HepG2 (cell line): ENCODE data around the gene DCP1B. TPM values are rescaled to one million over a fixed set of nuclear protein-coding genes. Genes with fewer than 3 reads are reported as not detected.

Experiments used
- AGO2 ChIP-seq: fragments of 200-400 bp; formaldehyde crosslinking; optimal IDR thresholded peaks from 2 replicates; pipeline ENCODE3; 2017; ENCODE audit warnings: mild to moderate bottlenecking, low read depth, low read length, moderate library complexity
- AKAP8 ChIP-seq: sonication (generic); formaldehyde crosslinking; IDR thresholded peaks from 2 replicates; pipeline ENCODE4 v1.5.1; 2020; ENCODE audit warnings: mild to moderate bottlenecking, missing genetic modification reagents
- EZH2 ChIP-seq: conservative IDR thresholded peaks from 2 replicates; pipeline ENCODE4 v1.6.1; 2012; ENCODE audit warnings: mild to moderate bottlenecking, low read depth, low read length, moderate library complexity
- GATA4 ChIP-seq: sonication (generic); IDR thresholded peaks from 2 replicates; pipeline ENCODE4 v1.6.1; 2016; ENCODE audit warnings: antibody characterized with exemption, low read depth, borderline replicate concordance
- HNF4A ChIP-seq: sonication (generic); formaldehyde crosslinking; IDR thresholded peaks from 2 replicates; pipeline ENCODE4 v1.4.0; 2020; ENCODE audit warnings: missing genetic modification reagents
- HOXA3 ChIP-seq: sonication (generic); formaldehyde crosslinking; IDR thresholded peaks from 2 replicates; pipeline ENCODE4 v1.5.0; 2020; ENCODE audit warnings: missing genetic modification reagents
- ISL2 ChIP-seq: sonication (generic); formaldehyde crosslinking; IDR thresholded peaks from 2 replicates; pipeline ENCODE4 v1.5.0; 2020; ENCODE audit warnings: missing genetic modification reagents
- LCORL ChIP-seq, 2 experiments: fragments of 450-650 bp in 1 of 2; sonication (generic) in 1 of 2; formaldehyde crosslinking in 1 of 2; IDR thresholded peaks; 2 replicates each; pipeline versions ENCODE4 v1.5.0 to v1.6.1; 2017 to 2020; ENCODE audit warnings: antibody characterized with exemption in 1 of 2, missing genetic modification reagents in 1 of 2
- MATR3 ChIP-seq: sonication (generic); formaldehyde crosslinking; IDR thresholded peaks from 2 replicates; pipeline ENCODE4 v1.4.0; 2020; ENCODE audit warnings: missing genetic modification reagents
- MED1 ChIP-seq: sonication (generic); formaldehyde crosslinking; IDR thresholded peaks from 2 replicates; pipeline ENCODE4 v1.4.0; 2020; ENCODE audit warnings: missing genetic modification reagents
- NFAT5 ChIP-seq: sonication (generic); formaldehyde crosslinking; IDR thresholded peaks from 2 replicates; pipeline ENCODE4 v1.4.0; 2020; ENCODE audit warnings: missing genetic modification reagents
- NR2F1 ChIP-seq, 2 experiments: fragments of 450-650 bp in 1 of 2; formaldehyde crosslinking in 1 of 2; IDR thresholded peaks; 2 replicates each; pipeline versions ENCODE4 v1.5.0 to v1.6.1; 2016 to 2020; ENCODE audit warnings: mild to moderate bottlenecking in 1 of 2, missing compliant biosample characterization in 1 of 2, missing genetic modification reagents in 1 of 2, moderate library complexity in 1 of 2
- PTBP1 ChIP-seq: fragments of 200-400 bp; formaldehyde crosslinking; IDR thresholded peaks from 2 replicates; pipeline ENCODE4 v1.6.1; 2018; ENCODE audit warnings: low read length, low read depth; ENCODE audit not compliant: poor library complexity, severe bottlenecking
- RBM22 ChIP-seq: fragments of 200-400 bp; formaldehyde crosslinking; optimal IDR thresholded peaks from 2 replicates; pipeline ENCODE3; 2017; ENCODE audit warnings: mild to moderate bottlenecking, low read length, moderate library complexity
- SPEN ChIP-seq: sonication (generic); formaldehyde crosslinking; IDR thresholded peaks from 2 replicates; pipeline ENCODE4 v1.5.1; 2020; ENCODE audit warnings: low read depth, mild to moderate bottlenecking, missing genetic modification reagents
- SUZ12 ChIP-seq: fragments of 150-350 bp; IDR thresholded peaks from 2 replicates; pipeline ENCODE4 v1.6.1; 2014; ENCODE audit warnings: low read depth, low read length
- ZBTB8A ChIP-seq: sonication (generic); formaldehyde crosslinking; IDR thresholded peaks from 2 replicates; pipeline ENCODE4 v1.4.0; 2020; ENCODE audit warnings: mild to moderate bottlenecking, low read depth, missing genetic modification reagents, borderline replicate concordance
- ZC3H13 ChIP-seq: sonication (generic); formaldehyde crosslinking; IDR thresholded peaks from 2 replicates; pipeline ENCODE4 v1.8.1; 2023; ENCODE audit warnings: mild to moderate bottlenecking, missing genetic modification reagents, moderate library complexity
- ZFP37 ChIP-seq: sonication (generic); formaldehyde crosslinking; IDR thresholded peaks from 2 replicates; pipeline ENCODE4 v1.4.0; 2020; ENCODE audit warnings: missing genetic modification reagents, borderline replicate concordance
- ZNF282 ChIP-seq: fragments of 450-650 bp; IDR thresholded peaks from 2 replicates; pipeline ENCODE4 v1.6.1; 2018; ENCODE audit not compliant: partially characterized antibody
- ZNF3 ChIP-seq: IDR thresholded peaks from 2 replicates; pipeline ENCODE4 v1.7.0; 2017; ENCODE audit warnings: inconsistent platforms
- ZNF331 ChIP-seq: sonication (generic); formaldehyde crosslinking; IDR thresholded peaks from 2 replicates; pipeline ENCODE4 v1.4.0; 2020; ENCODE audit warnings: missing genetic modification reagents
- ZNF460 ChIP-seq: sonication (generic); formaldehyde crosslinking; IDR thresholded peaks from 2 replicates; pipeline ENCODE4 v1.5.1; 2020; ENCODE audit warnings: missing genetic modification reagents, mild to moderate bottlenecking, borderline replicate concordance
- ZNF674 ChIP-seq: sonication (generic); formaldehyde crosslinking; IDR thresholded peaks from 2 replicates; pipeline ENCODE4 v1.5.0; 2020; ENCODE audit warnings: low read depth, mild to moderate bottlenecking, missing genetic modification reagents
- ZNF709 ChIP-seq: sonication (generic); formaldehyde crosslinking; IDR thresholded peaks from 2 replicates; pipeline ENCODE4 v1.5.0; 2020; ENCODE audit warnings: mild to moderate bottlenecking, missing genetic modification reagents
- polyA plus RNA-seq, 8 experiments: library from polyadenylated mRNA; depleted of rRNA in 3 of 8; stranded (reverse) in 7 of 8; unstranded in 1 of 8; fragments of >200 nt; fragmentation: Illumina TruSeq in 4 of 8; extraction: Trizol in 4 of 8; gene quantifications; 2 replicates each; pipeline versions ENCODE4 v1.2.1 to v1.2.3, GENCODE V29; 2011 to 2016; ENCODE audit warnings: low read depth in 4 of 8, missing spikeins in 1 of 8, mixed read lengths in 1 of 8; ENCODE audit not compliant: insufficient read depth in 1 of 8
- total RNA-seq, 5 experiments: library from RNA; depleted of rRNA; stranded (reverse); fragments of >200 nt; fragmentation: Illumina TruSeq; extraction: Trizol; gene quantifications; 2 replicates each; pipeline ENCODE4 v1.2.3, GENCODE V29; 2016; ENCODE audit warnings: low read depth in 1 of 5
- TF ChIP-seq, protein P1 (sequence below): sonication (generic); formaldehyde crosslinking; IDR thresholded peaks from 2 replicates; pipeline ENCODE4 v1.5.0; 2020; ENCODE audit warnings: missing genetic modification reagents, mild to moderate bottlenecking, borderline replicate concordance
- TF ChIP-seq, protein P2 (sequence below): sonication (generic); formaldehyde crosslinking; IDR thresholded peaks from 2 replicates; pipeline ENCODE4 v1.5.0; 2020; ENCODE audit warnings: missing genetic modification reagents

DCP1B gene
- total and polyA plus RNA-seq, 2 of the 13 experiments (the other 11 are each of a cell fraction or from before 2014, with no cell fraction given), result 11.4 to 27.2 TPM

DNA sequence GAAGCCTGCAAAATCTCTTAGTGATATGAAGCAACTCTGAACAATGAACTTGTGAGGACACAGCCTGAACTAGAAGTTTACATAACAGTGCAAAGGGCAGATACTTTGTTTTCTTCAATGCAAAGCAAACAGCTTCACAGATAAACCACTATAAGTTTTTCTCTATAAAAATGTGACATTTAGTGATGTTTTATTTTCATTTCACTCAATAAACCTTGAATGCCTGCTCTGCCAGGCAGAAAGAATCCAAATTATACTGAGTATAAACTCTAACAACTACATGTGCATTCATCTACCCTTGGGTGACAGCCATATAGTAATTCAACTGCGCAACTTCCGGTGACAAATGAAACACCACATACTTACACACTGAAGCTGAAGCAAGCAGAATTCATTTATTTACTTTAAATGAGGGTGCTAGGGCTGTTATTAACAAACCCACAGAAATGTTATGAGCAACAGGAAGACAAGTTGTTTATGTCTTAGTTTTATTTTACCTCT, 10.3 kb downstream of the DCP1B start (continued):
- no peak for TF ChIP-seq AKAP8 (CRISPR knock-in tag)
- TF ChIP-seq ZBTB8A (CRISPR knock-in tag), result no peak
- no peak for TF ChIP-seq EZH2
- TF ChIP-seq ZNF674 (CRISPR knock-in tag), result no peak
- no peak for TF ChIP-seq ZNF709 (CRISPR knock-in tag)
- no peak for TF ChIP-seq ISL2 (CRISPR knock-in tag)
- TF ChIP-seq LCORL (IDR thresholded peaks at IDR 0.05), result no peak
- no peak for TF ChIP-seq LCORL (CRISPR knock-in tag; IDR thresholded peaks at IDR 0.05)
- TF ChIP-seq ZFP37, result no peak
- no peak; the same call in 1 of the 2 replicates for TF ChIP-seq GATA4
- TF ChIP-seq NR2F1 (CRISPR knock-in tag; IDR thresholded peaks at IDR 0.05), result peak in 1 of 2 experiments; percentile 85; a peak in 2 of 4 replicates
- TF ChIP-seq RBM22, result no peak
- TF ChIP-seq NFAT5 (CRISPR knock-in tag), result no peak
- TF ChIP-seq HOXA3, result peak; percentile 69
- TF ChIP-seq ZNF3 (CRISPR knock-in tag), result no peak
- no peak for TF ChIP-seq SPEN (CRISPR knock-in tag)
- TF ChIP-seq AGO2, result no peak
- TF ChIP-seq, protein P1, sequence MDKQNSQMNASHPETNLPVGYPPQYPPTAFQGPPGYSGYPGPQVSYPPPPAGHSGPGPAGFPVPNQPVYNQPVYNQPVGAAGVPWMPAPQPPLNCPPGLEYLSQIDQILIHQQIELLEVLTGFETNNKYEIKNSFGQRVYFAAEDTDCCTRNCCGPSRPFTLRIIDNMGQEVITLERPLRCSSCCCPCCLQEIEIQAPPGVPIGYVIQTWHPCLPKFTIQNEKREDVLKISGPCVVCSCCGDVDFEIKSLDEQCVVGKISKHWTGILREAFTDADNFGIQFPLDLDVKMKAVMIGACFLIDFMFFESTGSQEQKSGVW (CRISPR knock-in tag), result no peak
- TF ChIP-seq MATR3 (CRISPR knock-in tag), result no peak
- TF ChIP-seq ZNF331 (CRISPR knock-in tag), result no peak
- no peak for TF ChIP-seq SUZ12
- TF ChIP-seq ZC3H13 (CRISPR knock-in tag), result no peak
- TF ChIP-seq, protein P2, sequence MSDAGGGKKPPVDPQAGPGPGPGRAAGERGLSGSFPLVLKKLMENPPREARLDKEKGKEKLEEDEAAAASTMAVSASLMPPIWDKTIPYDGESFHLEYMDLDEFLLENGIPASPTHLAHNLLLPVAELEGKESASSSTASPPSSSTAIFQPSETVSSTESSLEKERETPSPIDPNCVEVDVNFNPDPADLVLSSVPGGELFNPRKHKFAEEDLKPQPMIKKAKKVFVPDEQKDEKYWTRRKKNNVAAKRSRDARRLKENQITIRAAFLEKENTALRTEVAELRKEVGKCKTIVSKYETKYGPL (CRISPR knock-in tag), result peak; percentile 80
- no peak for TF ChIP-seq ZNF460 (CRISPR knock-in tag)
- TF ChIP-seq MED1 (CRISPR knock-in tag), result peak; percentile 60; the same call in 1 of the 2 replicates
- peak; percentile 94 for TF ChIP-seq HNF4A (CRISPR knock-in tag)
- no peak for TF ChIP-seq PTBP1
- no peak for TF ChIP-seq ZNF282
